Activated CD8-positive, alpha-beta memory T cell treated with anti-CD3 and anti-CD28 coated beads, Interleukin-2, amount 10 ng/mL, durations not matched to agents 7 days and 5 days (primary cell): ENCODE measurements around the gene NIPAL3. TPM values are rescaled to one million over a fixed set of nuclear protein-coding genes. Genes with fewer than 3 reads are reported as not detected.

Experiments used
- ATAC-seq: fragments of 150-1000 bp; cut with Tn5 transposase; one replicate; pipeline ENCODE4 v1.10.0; 2021; ENCODE audit warnings: moderate library complexity
- CTCF ChIA-PET: fragments of 350-600 bp; sonication (Branson Sonifier 250); formaldehyde crosslinking; loops from one replicate; lab custom pipeline; 2021; ENCODE audit warnings: antibody characterized with exemption; lab: Charles Lee
- DNase-seq: peaks from one replicate; pipeline ENCODE4 v3.0.0-alpha.2; 2020
- H3K27ac Mint-ChIP-seq: one replicate; pipeline ENCODE4 v1.8.0; 2021; ENCODE audit warnings: mild to moderate bottlenecking, mixed read lengths
- H3K27me3 Mint-ChIP-seq: one replicate; pipeline ENCODE4 v1.8.0; 2021; ENCODE audit warnings: mixed read lengths
- H3K36me3 Mint-ChIP-seq: one replicate; pipeline ENCODE4 v1.8.0; 2021; ENCODE audit warnings: mild to moderate bottlenecking, mixed read lengths
- H3K4me1 Mint-ChIP-seq: one replicate; pipeline ENCODE4 v1.8.0; 2021; ENCODE audit warnings: mixed read lengths
- H3K4me3 Mint-ChIP-seq: one replicate; pipeline ENCODE4 v1.8.0; 2021; ENCODE audit warnings: mild to moderate bottlenecking, moderate library complexity, mixed read lengths
- H3K9me3 Mint-ChIP-seq: one replicate; pipeline ENCODE4 v1.8.0; 2022; ENCODE audit warnings: low read depth, mixed read lengths
- total RNA-seq, 2 experiments: library from RNA; stranded (reverse); gene quantifications; one replicate each; pipeline ENCODE4 v1.2.3, GENCODE V29; 2021

NIPAL3 gene
- total RNA-seq, 2 experiments from 2014 or later, result 35.4 to 44.2 TPM

GRCh38 chr1:24392982-24393650 lies 22.5 kb upstream of the NIPAL3 start:
- no peak for ATAC-seq
- Mint-ChIP-seq H3K36me3 (peaks cover 2% of the 10 kb centered on the region), H3K9me3 (no peaks in the 10 kb centered on the region), H3K27me3 (no peaks in the 10 kb centered on the region), H3K4me1 (peaks cover 27% of the 10 kb centered on the region), H3K4me3 (no peak overlapping the region), H3K27ac (no peak overlapping the region)
- CTCF ChIA-PET, result interaction anchor here (0.5 to 6.3 kb wide), 29 partner anchors 8 to 438 kb away, joined by 3 to 509 read pairs (median 11); partner anchors contain the start of genes IFNLR1, NIPAL3 and STPG1
- no peak for DNase-seq

DNA sequence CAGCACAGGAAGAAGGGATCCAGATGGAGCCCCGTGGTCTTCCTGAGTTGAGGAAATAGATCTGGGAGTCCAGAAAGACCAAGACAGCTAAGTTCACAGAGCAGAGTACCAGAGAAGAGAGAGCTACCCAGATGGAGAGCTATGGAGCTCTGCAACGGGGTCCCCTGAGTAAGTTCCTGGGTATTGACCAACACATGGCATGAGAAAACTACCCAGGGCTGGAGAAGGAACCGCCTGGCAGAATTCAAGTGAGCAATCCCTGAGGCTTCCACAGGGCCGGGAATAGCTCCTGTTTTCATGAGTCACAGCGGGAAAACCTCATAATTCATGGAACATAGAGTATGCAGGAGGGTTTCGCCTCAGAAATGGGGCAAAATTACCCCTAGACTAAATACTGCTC lies 21.7 kb upstream of the NIPAL3 start:
- H3K36me3 Mint-ChIP-seq, result peaks cover 2% of the 10 kb centered on the region

GRCh38 chr1:24400065-24400464 lies 15.5 kb upstream of the NIPAL3 start:
- H3K9me3 Mint-ChIP-seq, result no peaks in the 10 kb centered on the region
- H3K27me3 Mint-ChIP-seq, result no peaks in the 10 kb centered on the region
- ATAC-seq (no peak), DNase-seq (no peak)
- no peaks in the 10 kb centered on the region for H3K4me1 Mint-ChIP-seq
- H3K4me3 Mint-ChIP-seq, result no peak overlapping the region
- CTCF ChIA-PET, result interaction anchor here (0.5 to 6.5 kb wide), 7 partner anchors 9 to 296 kb away, joined by 3 to 31 read pairs (median 9); partner anchors contain the start of gene NIPAL3
- H3K36me3 Mint-ChIP-seq, result peaks cover 4% of the 10 kb centered on the region
- H3K27ac Mint-ChIP-seq, result no peak overlapping the region

More for the DNA sequence above, 21.7 kb upstream of the NIPAL3 start:
- H3K27me3 Mint-ChIP-seq, result no peaks in the 10 kb centered on the region
- peak; percentile 23 for DNase-seq
- ATAC-seq, result no peak
- H3K4me1 Mint-ChIP-seq, result peaks cover 27% of the 10 kb centered on the region
- CTCF ChIA-PET, result interaction anchor here (0.5 to 6.3 kb wide), 17 partner anchors 9 to 246 kb away, joined by 3 to 509 read pairs (median 10); partner anchors contain the start of genes IFNLR1, NIPAL3 and STPG1
- no peak overlapping the region for H3K4me3 Mint-ChIP-seq
- no peaks in the 10 kb centered on the region for H3K9me3 Mint-ChIP-seq
- no peak overlapping the region for H3K27ac Mint-ChIP-seq

DNA sequence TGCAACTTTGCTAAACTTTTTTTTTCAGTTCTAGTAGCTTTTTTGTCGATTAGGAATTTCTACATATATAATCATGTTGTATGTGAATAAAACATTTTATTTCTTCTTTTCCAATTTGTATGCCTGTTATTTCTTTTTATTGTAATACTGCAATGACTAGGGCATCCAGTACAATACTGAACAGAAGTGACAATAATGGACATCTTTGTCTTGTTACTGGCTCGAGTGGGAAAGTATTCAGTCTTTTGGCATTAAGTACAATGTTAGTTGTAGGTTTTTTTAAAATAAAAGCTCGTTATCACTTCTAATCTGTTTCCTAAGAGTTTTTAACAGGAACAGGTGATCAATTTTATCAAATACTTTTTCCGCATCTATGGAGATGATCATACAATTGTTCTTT lies 11.8 kb upstream of the NIPAL3 start:
- CTCF ChIA-PET, result interaction anchor here (0.7 to 6.5 kb wide), 8 partner anchors 11 to 205 kb away, joined by 3 to 31 read pairs (median 4); partner anchors contain the start of gene NIPAL3
- DNase-seq (no peak), ATAC-seq (no peak)
- H3K36me3 Mint-ChIP-seq, result peaks cover 11% of the 10 kb centered on the region
- no peaks in the 10 kb centered on the region for H3K4me1 Mint-ChIP-seq
- H3K27ac Mint-ChIP-seq, result no peak overlapping the region
- H3K9me3 Mint-ChIP-seq, result no peaks in the 10 kb centered on the region
- H3K4me3 Mint-ChIP-seq, result no peak overlapping the region
- H3K27me3 Mint-ChIP-seq, result no peaks in the 10 kb centered on the region

DNA sequence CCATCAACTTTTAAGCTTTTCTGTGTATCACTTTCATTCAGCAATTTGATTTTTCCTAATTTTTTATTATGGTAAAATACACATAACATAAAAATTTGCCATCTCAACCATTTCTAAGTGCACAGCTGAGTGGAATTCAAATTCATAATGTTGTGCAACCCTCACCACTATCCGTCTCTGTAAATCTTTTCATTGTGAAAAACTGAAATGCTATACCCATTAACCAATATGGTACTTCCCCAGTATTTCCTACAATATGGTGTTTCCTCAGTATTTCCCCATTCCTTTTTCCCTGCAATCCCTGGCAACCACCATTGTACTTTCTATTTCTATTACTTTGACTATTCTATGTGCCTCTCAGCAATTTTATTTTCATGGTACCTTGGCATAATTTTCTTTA lies 8.8 kb upstream of the NIPAL3 start:
- CTCF ChIA-PET, result interaction anchor here (1.6 kb wide), 1 partner anchor 9 kb away, joined by 7 read pairs; the partner anchor contains the start of gene NIPAL3
- H3K4me3 Mint-ChIP-seq, result no peak overlapping the region
- H3K9me3 Mint-ChIP-seq, result no peaks in the 10 kb centered on the region
- DNase-seq (no peak), ATAC-seq (no peak)
- no peaks in the 10 kb centered on the region for H3K27me3 Mint-ChIP-seq
- peaks cover under 1% of the 10 kb centered on the region for H3K4me1 Mint-ChIP-seq
- no peak overlapping the region for H3K27ac Mint-ChIP-seq
- H3K36me3 Mint-ChIP-seq, result peaks cover 7% of the 10 kb centered on the region

GRCh38 chr1:24409535-24409934 lies 6.1 kb upstream of the NIPAL3 start:
- no peak overlapping the region for H3K27ac Mint-ChIP-seq
- peak; percentile 19 for DNase-seq
- no peaks in the 10 kb centered on the region for H3K27me3 Mint-ChIP-seq
- H3K9me3 Mint-ChIP-seq, result no peaks in the 10 kb centered on the region
- H3K4me3 Mint-ChIP-seq, result no peak overlapping the region
- no peak for ATAC-seq
- CTCF ChIA-PET, result interaction anchor here (1.0 to 3.0 kb wide), 6 partner anchors 9 to 210 kb away, joined by 4 to 21 read pairs (median 6); no protein-coding TSS in a partner anchor
- H3K4me1 Mint-ChIP-seq, result peaks cover 16% of the 10 kb centered on the region
- peaks cover 7% of the 10 kb centered on the region for H3K36me3 Mint-ChIP-seq

DNA sequence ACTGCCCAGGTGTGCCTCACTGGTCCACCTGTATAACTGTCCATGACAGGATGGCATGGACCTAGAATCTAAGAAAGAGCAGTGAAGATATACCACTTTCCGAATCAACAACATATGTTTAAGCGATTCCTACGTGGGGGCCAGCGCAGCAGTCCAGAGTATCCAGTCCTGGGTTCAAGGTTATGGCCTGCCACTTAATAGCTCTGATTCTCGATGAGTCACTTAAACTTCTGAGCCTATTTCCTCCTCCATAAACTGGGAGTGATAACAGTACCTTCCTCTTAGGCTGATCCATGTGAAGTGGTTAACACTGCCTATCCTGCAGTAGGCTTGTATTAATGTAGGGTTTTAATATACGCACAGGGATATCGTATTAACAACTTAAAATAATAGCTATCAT lies 4.9 kb upstream of the NIPAL3 start:
- peak; percentile 9 for DNase-seq
- no peak for ATAC-seq
- CTCF ChIA-PET, result interaction anchor here (1.0 to 3.7 kb wide), 4 partner anchors 19 to 176 kb away, joined by 3 to 21 read pairs (median 4); no protein-coding TSS in a partner anchor
- H3K36me3 Mint-ChIP-seq, result peaks cover 7% of the 10 kb centered on the region
- no peak overlapping the region for H3K27ac Mint-ChIP-seq
- no peaks in the 10 kb centered on the region for H3K9me3 Mint-ChIP-seq
- no peak overlapping the region for H3K4me3 Mint-ChIP-seq
- peaks cover 23% of the 10 kb centered on the region for H3K4me1 Mint-ChIP-seq
- no peaks in the 10 kb centered on the region for H3K27me3 Mint-ChIP-seq

DNA sequence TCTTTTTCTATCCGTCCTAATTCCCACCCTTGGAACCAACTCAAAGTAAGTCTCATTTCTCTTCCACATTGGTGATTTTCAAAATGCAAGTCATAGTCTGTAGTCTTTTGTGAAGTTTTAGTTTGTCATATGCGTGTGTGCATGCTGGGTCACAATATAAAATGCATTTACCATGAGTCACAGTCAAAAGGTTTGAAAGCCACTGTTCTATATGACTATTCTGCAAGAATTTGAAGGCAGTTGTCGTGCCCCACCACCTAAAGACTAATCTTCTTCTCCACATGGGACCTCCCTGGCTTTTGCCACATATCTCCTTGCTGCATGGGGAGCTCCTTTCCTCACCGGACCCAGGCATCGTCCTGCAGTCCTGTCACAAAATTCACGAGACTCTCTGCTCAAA lies 3.6 kb upstream of the NIPAL3 start:
- peak; percentile 34 for DNase-seq

GRCh38 chr1:24412408-24412807 lies 3.2 kb upstream of the NIPAL3 start:
- no peaks in the 10 kb centered on the region for H3K27me3 Mint-ChIP-seq
- no peaks in the 10 kb centered on the region for H3K9me3 Mint-ChIP-seq
- DNase-seq (peak; percentile 23), ATAC-seq (no peak)
- peak overlapping the region; percentile 85 for H3K4me3 Mint-ChIP-seq
- H3K36me3 Mint-ChIP-seq, result peaks cover 7% of the 10 kb centered on the region
- no peak overlapping the region for H3K27ac Mint-ChIP-seq
- CTCF ChIA-PET, result interaction anchor here (0.8 to 3.7 kb wide), 14 partner anchors 17 to 213 kb away, joined by 3 to 21 read pairs (median 4); partner anchors contain the start of gene RCAN3
- H3K4me1 Mint-ChIP-seq, result peaks cover 37% of the 10 kb centered on the region

More for the DNA sequence above, 3.6 kb upstream of the NIPAL3 start:
- Mint-ChIP-seq H3K36me3 (peaks cover 7% of the 10 kb centered on the region), H3K27me3 (no peaks in the 10 kb centered on the region), H3K9me3 (no peaks in the 10 kb centered on the region), H3K4me1 (peaks cover 32% of the 10 kb centered on the region), H3K27ac (no peak overlapping the region), H3K4me3 (no peak overlapping the region)
- CTCF ChIA-PET, result interaction anchor here (1.0 to 3.7 kb wide), 11 partner anchors 17 to 213 kb away, joined by 3 to 21 read pairs (median 4); partner anchors contain the start of gene RCAN3
- no peak for ATAC-seq

- Mint-ChIP-seq H3K4me1 (peaks cover 46% of the 10 kb centered on the region), H3K4me3 (peak within 1 kb of the TSS; percentile 85), H3K9me3 (no peaks in the 10 kb centered on the region), H3K36me3 (no peaks in the 10 kb centered on the region), H3K27me3 (no peaks in the 10 kb centered on the region), H3K27ac (peak within 1 kb of the TSS; percentile 78)
- peak; percentile 91 for DNase-seq
- CTCF ChIA-PET, result interaction anchor here (0.5 to 4.5 kb wide), 26 partner anchors 11 to 338 kb away, joined by 3 to 72 read pairs (median 6); partner anchors contain the start of gene RCAN3
- ATAC-seq, result peak; percentile 51
These were observed 2.0 kb upstream of the NIPAL3 start, which contains the start of gene STPG1 for GRCh38 chr1:24413350-24414163. STPG1 (minus strand) TSS chr1:24413782; CDS start chr1:24401388, 12,394 bp downstream.

- peaks cover 53% of the 10 kb centered on the region for H3K4me1 Mint-ChIP-seq
These were observed 748 bp upstream of the NIPAL3 start for GRCh38 chr1:24414775-24415333.

GRCh38 chr1:24415910-24416665 lies 486 bp downstream of the NIPAL3 start:
- H3K27ac Mint-ChIP-seq, result peak overlapping the region; percentile 87
- H3K27me3 Mint-ChIP-seq, result no peaks in the 10 kb centered on the region
- no peaks in the 10 kb centered on the region for H3K9me3 Mint-ChIP-seq
- H3K36me3 Mint-ChIP-seq, result peaks cover 5% of the 10 kb centered on the region
- DNase-seq, result no peak
- ATAC-seq, result peak; percentile 5
- CTCF ChIA-PET, result interaction anchor here (0.6 to 4.5 kb wide), 50 partner anchors 8 to 448 kb away, joined by 3 to 72 read pairs (median 4); partner anchors contain the start of genes CLIC4, IFNLR1 and RCAN3
- H3K4me1 Mint-ChIP-seq, result peaks cover 53% of the 10 kb centered on the region
- peak overlapping the region; percentile 90 for H3K4me3 Mint-ChIP-seq

More at GRCh38 chr1:24414775-24415333, 748 bp upstream of the NIPAL3 start:
- no peak for ATAC-seq
- CTCF ChIA-PET, result interaction anchor here (0.7 to 4.5 kb wide), 44 partner anchors 9 to 447 kb away, joined by 3 to 72 read pairs (median 5); partner anchors contain the start of genes CLIC4, IFNLR1 and RCAN3
- no peak for DNase-seq
- Mint-ChIP-seq H3K27me3 (no peaks in the 10 kb centered on the region), H3K4me3 (peak overlapping the region; percentile 90), H3K27ac (peak overlapping the region; percentile 77), H3K9me3 (no peaks in the 10 kb centered on the region), H3K36me3 (peaks cover 2% of the 10 kb centered on the region)
